ENCODE results near the gene RGS14. TPM values are rescaled to one million over a fixed set of nuclear protein-coding genes. Genes with fewer than 3 reads are reported as not detected.

The RGS14 gene
- total RNA-seq, 1 donor = 3.1 TPM

GRCh38 chr5:177385720-177386119, 28.0 kb downstream of the RGS14 start:
- DNase-seq (ENCODE audit: low read depth) = no peak
- TF ChIP-seq CTCF (IDR thresholded peaks at IDR 0.05; ENCODE audit: insufficient read depth, low read length) = no peak
- H3K4me3 ChIP-seq (ENCODE audit: low read depth, low read length) = no peak overlapping the region

- DNase-seq (ENCODE audit: low read depth) = no peak
- TF ChIP-seq CTCF (IDR thresholded peaks at IDR 0.05; ENCODE audit: insufficient read depth, low read length) = no peak
- H3K4me3 ChIP-seq (ENCODE audit: low read depth, low read length) = no peak overlapping the region
Observed at GRCh38 chr5:177386542-177386941, 28.8 kb downstream of the RGS14 start.

GRCh38 chr5:177387405-177387804, 29.7 kb downstream of the RGS14 start:
- TF ChIP-seq CTCF (IDR thresholded peaks at IDR 0.05; ENCODE audit: insufficient read depth, low read length) = no peak
- no peak for DNase-seq (ENCODE audit: low read depth)
- no peak overlapping the region for H3K4me3 ChIP-seq (ENCODE audit: low read depth, low read length)

- H3K4me3 ChIP-seq (ENCODE audit: low read depth, low read length) = no peak overlapping the region
- TF ChIP-seq CTCF (IDR thresholded peaks at IDR 0.05; ENCODE audit: insufficient read depth, low read length) = no peak
- DNase-seq (ENCODE audit: low read depth) = no peak
Observed at GRCh38 chr5:177388521-177389052, 30.9 kb downstream of the RGS14 start.

GRCh38 chr5:177389241-177390169, 31.8 kb downstream of the RGS14 start:
- DNase-seq (ENCODE audit: low read depth) = peak; percentile 86
- H3K4me3 ChIP-seq (ENCODE audit: low read depth, low read length) = no peak overlapping the region
- no peak for TF ChIP-seq CTCF (IDR thresholded peaks at IDR 0.05; ENCODE audit: insufficient read depth, low read length)

- peak; percentile 95 for TF ChIP-seq CTCF (IDR thresholded peaks at IDR 0.05; ENCODE audit: insufficient read depth, low read length)
- peak; percentile 85 for DNase-seq (ENCODE audit: low read depth)
- no peak overlapping the region for H3K4me3 ChIP-seq (ENCODE audit: low read depth, low read length)
Observed at GRCh38 chr5:177390363-177391300, 32.9 kb downstream of the RGS14 start.
